ENCODE measurements around the gene RILPL1. TPM values are rescaled to one million over a fixed set of nuclear protein-coding genes. Genes with fewer than 3 reads are reported as not detected.

RILPL1 gene
- total and polyA plus RNA-seq, 7 donors: 34.8 to 73.7 (median 54.4) TPM

DNA sequence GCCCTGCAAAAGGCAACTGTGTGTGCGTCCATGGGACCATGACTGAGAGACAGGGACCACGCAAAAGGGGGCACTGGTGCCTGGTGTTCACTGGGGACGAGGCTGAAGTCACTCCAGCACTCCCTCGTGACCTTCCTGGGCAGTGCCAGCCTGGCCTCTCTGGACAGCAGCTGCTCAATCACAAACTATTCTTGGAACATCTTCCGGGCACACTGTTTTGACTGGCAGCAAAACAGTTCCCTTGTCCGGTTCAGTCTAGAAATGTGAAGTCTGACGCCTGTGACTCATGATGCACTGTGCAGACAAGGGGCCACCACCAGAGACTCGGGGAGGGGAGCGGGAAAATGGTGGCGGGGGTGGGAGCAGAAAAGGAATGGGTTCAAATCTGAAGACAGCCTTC, 54.8 kb downstream of the RILPL1 start:
- intact Hi-C loops (cut with DNase I): loop anchor here (5.0 kb wide), 2 partner anchors 39 to 54 kb away; partner anchors contain the start of gene RILPL1 (in 1 of the 2)
- Histone ChIP-seq H3K36me3 (ENCODE audit: insufficient read depth in 1 of 2, low read depth in 1 of 2) (peaks cover 3 to 14% of the 10 kb centered on the region in 2 donors), H3K4me3 (peak overlapping the region; percentile 44), H3K27me3 (ENCODE audit: insufficient read depth in 3 of 3, low read length in 2 of 3) (no peaks in the 10 kb centered on the region), H3K9me3 (no peaks in the 10 kb centered on the region), H3K4me1 (peaks cover 49% of the 10 kb centered on the region), H3K27ac (peak overlapping the region; percentile 97)
- ATAC-seq (peak; percentile 86 to 89 (median 88)), DNase-seq (peak; percentile 74 to 92)
- 18 to 44% (median 33%) methylated on average over 10 of the region's 10 CpGs for WGBS, 3 donors
- TF ChIP-seq CTCF (IDR thresholded peaks at IDR 0.05): no peak

DNA sequence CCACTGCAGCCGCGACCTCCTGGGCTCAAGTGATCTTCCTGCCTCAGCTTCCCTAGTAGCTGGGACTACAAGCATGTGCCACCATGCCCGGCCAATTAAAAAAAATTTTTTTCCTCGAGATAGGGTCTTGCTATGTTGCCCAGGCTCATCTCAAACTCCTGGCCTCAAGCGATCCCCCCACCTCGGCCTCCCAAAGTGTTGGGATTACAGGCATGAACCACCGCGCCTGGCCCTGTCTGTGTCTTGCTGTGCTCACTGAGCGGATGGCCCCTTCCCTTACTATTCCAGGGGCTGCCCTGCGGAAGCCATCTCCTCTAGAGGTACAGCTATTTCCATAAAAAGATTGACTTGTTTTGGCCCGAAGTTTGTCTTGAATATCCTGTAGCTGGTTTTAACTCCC, 55.5 kb downstream of the RILPL1 start:
- H3K4me3 ChIP-seq: no peak overlapping the region
- peaks cover 5 to 14% of the 10 kb centered on the region in 2 donors for H3K36me3 ChIP-seq (ENCODE audit: insufficient read depth in 1 of 2, low read depth in 1 of 2)
- TF ChIP-seq CTCF (IDR thresholded peaks at IDR 0.05): no peak
- H3K27ac ChIP-seq: peak overlapping the region; percentile 97
- intact Hi-C loops (cut with DNase I): loop anchor here (5.0 kb wide), 2 partner anchors 39 to 54 kb away; partner anchors contain the start of gene RILPL1 (in 1 of the 2)
- peaks cover 52% of the 10 kb centered on the region for H3K4me1 ChIP-seq
- DNase-seq: no peak
- 46 to 67% (median 50%) methylated on average over 11 of the region's 11 CpGs for WGBS, 3 donors
- H3K9me3 ChIP-seq: no peaks in the 10 kb centered on the region
- no peaks in the 10 kb centered on the region for H3K27me3 ChIP-seq (ENCODE audit: insufficient read depth in 3 of 3, low read length in 2 of 3)
- ATAC-seq: peak in 1 of 4 donors; percentile 3

DNA sequence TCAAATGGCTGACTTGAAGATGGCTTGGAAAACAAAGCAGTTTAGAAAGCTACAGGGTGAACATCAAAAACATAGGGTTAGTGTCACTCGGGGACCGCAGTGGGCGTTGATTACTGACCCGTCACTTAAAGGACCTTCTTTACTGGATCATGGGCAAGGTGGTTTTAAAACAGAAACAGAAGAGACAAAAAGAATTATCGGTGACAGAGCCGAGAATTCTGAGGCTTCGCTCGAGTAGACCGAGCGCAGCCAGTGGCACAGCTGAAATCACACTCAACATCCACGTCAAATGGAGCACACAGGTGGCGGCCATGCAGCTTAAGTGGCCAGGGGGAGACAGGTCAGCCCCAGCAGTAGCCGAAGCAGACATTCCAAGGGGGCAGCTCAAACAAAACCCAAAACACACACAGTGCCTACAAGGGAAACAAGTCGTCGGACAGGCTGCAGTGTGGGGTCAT, 58.2 kb downstream of the RILPL1 start:
- Histone ChIP-seq H3K4me3 (no peak overlapping the region), H3K36me3 (ENCODE audit: insufficient read depth in 1 of 2, low read depth in 1 of 2) (peaks cover 5 to 33% of the 10 kb centered on the region in 2 donors), H3K9me3 (no peaks in the 10 kb centered on the region), H3K27me3 (ENCODE audit: insufficient read depth in 3 of 3, low read length in 2 of 3) (no peaks in the 10 kb centered on the region), H3K4me1 (peaks cover 51% of the 10 kb centered on the region), H3K27ac (peak overlapping the region; percentile 97)
- DNase-seq: no peak
- no peak for TF ChIP-seq CTCF (IDR thresholded peaks at IDR 0.05)
- no peak for ATAC-seq
- WGBS, 3 donors: 54 to 72% (median 60%) methylated on average over 15 of the region's 15 CpGs
- intact Hi-C loops (cut with DNase I): loop anchor here (5.0 kb wide), 2 partner anchors 42 to 57 kb away; partner anchors contain the start of gene RILPL1 (in 1 of the 2)

DNA sequence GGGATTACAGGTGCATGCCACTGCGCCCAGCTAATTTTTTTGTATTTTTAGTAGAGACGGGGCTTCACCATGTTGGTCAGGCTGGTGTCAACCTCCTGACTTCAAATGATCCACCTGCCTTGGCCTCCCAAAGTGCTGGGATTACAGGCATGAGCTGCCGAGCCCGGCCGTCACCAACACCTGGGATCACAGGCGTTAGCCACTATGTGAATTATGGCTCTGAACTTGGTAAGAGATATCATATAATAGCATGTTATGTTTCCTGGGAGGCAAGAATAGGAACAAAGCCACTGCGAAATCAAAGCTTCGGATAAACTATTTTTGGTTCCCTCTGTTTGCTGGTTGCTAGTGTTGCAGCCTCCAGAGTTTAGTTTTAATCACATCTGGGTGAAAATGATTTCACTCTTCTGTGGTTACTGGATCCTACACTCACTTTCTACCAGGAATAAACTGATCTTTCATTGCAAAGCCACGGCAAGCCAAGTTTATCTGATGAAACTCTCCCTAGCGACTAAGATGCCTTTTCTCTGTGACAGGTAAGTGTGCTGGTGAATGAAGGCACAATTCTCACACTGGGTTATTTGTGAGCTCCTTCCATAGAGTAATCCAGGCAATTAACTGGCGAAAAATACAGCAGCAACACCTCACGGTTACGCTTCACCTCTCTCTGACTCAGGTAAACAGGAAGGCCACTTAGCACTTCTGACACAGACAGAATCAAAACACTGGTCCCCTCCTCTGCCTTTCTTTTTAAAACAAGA, 58.9 kb downstream of the RILPL1 start:
- DNase-seq: no peak
- no peak for TF ChIP-seq CTCF (IDR thresholded peaks at IDR 0.05)
- peak; percentile 24 to 50 (median 44) for ATAC-seq
- H3K27me3 ChIP-seq (ENCODE audit: insufficient read depth in 3 of 3, low read length in 2 of 3): no peaks in the 10 kb centered on the region
- no peak overlapping the region for H3K4me3 ChIP-seq
- intact Hi-C loops (cut with DNase I): loop anchor here (5.0 kb wide), 2 partner anchors 43 to 58 kb away; partner anchors contain the start of gene RILPL1 (in 1 of the 2)
- WGBS, 3 donors: 30 to 42% (median 34%) methylated on average over 13 of the region's 13 CpGs
- H3K27ac ChIP-seq: peak overlapping the region; percentile 97
- H3K4me1 ChIP-seq: peaks cover 45% of the 10 kb centered on the region
- no peaks in the 10 kb centered on the region for H3K9me3 ChIP-seq
- peaks cover 5 to 39% of the 10 kb centered on the region in 2 donors for H3K36me3 ChIP-seq (ENCODE audit: insufficient read depth in 1 of 2, low read depth in 1 of 2)

Data from psoas muscle (tissue), 8 donors.